Neural cell (in vitro differentiated cells): ENCODE data around the gene HOXC10. TPM values are rescaled to one million over a fixed set of nuclear protein-coding genes. Genes with fewer than 3 reads are reported as not detected.

ENCODE experiments used
- H2AFZ ChIP-seq: fragments of 200-600, 300-800 bp; sonication (generic), shearing (Covaris generic); 2 replicates; pipeline ENCODE4 v1.6.0; 2014; ENCODE audit warnings: low read depth, mild to moderate bottlenecking, antibody characterized with exemption, low read length, moderate library complexity
- H3F3A ChIP-seq: fragments of 200-600 bp; shearing (Covaris generic); 2 replicates; pipeline ENCODE4 v1.6.1; 2016; ENCODE audit warnings: mild to moderate bottlenecking, moderate library complexity, mixed read lengths, antibody characterized with exemption, low read length; ENCODE audit not compliant: insufficient read depth, poor library complexity, severe bottlenecking
- H3K27ac ChIP-seq: fragments of 200-600, 300-800 bp; sonication (generic), shearing (Covaris generic); 2 replicates; pipeline ENCODE4 v1.5.1; 2014; ENCODE audit warnings: mild to moderate bottlenecking, low read length, moderate library complexity
- H3K27me3 ChIP-seq: fragments of 300-800, 200-600 bp; sonication (generic), shearing (Covaris generic); 2 replicates; pipeline ENCODE4 v1.6.0; 2014; ENCODE audit warnings: mild to moderate bottlenecking, low read depth, low read length, moderate library complexity; ENCODE audit not compliant: insufficient read depth
- H3K36me3 ChIP-seq: fragments of 300-800, 200-600 bp; sonication (generic), shearing (Covaris generic); 2 replicates; pipeline ENCODE4 v1.5.1; 2014; ENCODE audit warnings: mild to moderate bottlenecking, antibody characterized with exemption, low read length, moderate library complexity; ENCODE audit not compliant: insufficient read depth
- H3K4me2 ChIP-seq: fragments of 300-800, 200-600 bp; sonication (generic), shearing (Covaris generic); 2 replicates; pipeline ENCODE4 v1.6.0; 2014; ENCODE audit warnings: mild to moderate bottlenecking, low read length
- H3K4me3 ChIP-seq: fragments of 300-800, 200-600 bp; sonication (generic), shearing (Covaris generic); 2 replicates; pipeline ENCODE4 v1.5.1; 2014; ENCODE audit warnings: mild to moderate bottlenecking, low read length, moderate library complexity
- H3K79me2 ChIP-seq: fragments of 200-600 bp; shearing (Covaris generic); replicated peaks from 2 replicates; pipeline ENCODE4 v1.6.0; 2014; ENCODE audit warnings: mild to moderate bottlenecking, low read length, moderate library complexity; ENCODE audit not compliant: insufficient read depth
- H3K9ac ChIP-seq: fragments of 300-800, 200-600 bp; sonication (generic), shearing (Covaris generic); 2 replicates; pipeline ENCODE4 v1.6.1; 2016; ENCODE audit warnings: mild to moderate bottlenecking, low read length, mixed read lengths
- H3K9me2 ChIP-seq: fragments of 200-600 bp; shearing (Covaris generic); 2 replicates; pipeline ENCODE4 v1.6.1; 2016; ENCODE audit warnings: mild to moderate bottlenecking, low read length, mixed read lengths; ENCODE audit not compliant: insufficient read depth
- H3K9me3 ChIP-seq: fragments of 200-600, 300-800 bp; sonication (generic), shearing (Covaris generic); 2 replicates; pipeline ENCODE4 v1.6.1; 2016; ENCODE audit warnings: mild to moderate bottlenecking, mixed run types, low read length, moderate library complexity, mixed read lengths
- H4K20me1 ChIP-seq: fragments of 200-600 bp; shearing (Covaris generic); 2 replicates; pipeline ENCODE4 v1.6.1; 2016; ENCODE audit warnings: mild to moderate bottlenecking, mixed run types; ENCODE audit not compliant: insufficient read depth
- CTCF ChIP-seq: fragments of 450-650 bp; IDR thresholded peaks from 2 replicates; pipeline ENCODE4 v1.5.1; 2014; ENCODE audit warnings: antibody characterized with exemption, mild to moderate bottlenecking, moderate library complexity; ENCODE audit not compliant: poor library complexity, severe bottlenecking
- EP300 ChIP-seq: fragments of 450-650 bp; conservative IDR thresholded peaks from 2 replicates; pipeline ENCODE4 v1.6.1; 2014; ENCODE audit warnings: antibody characterized with exemption, mild to moderate bottlenecking, moderate library complexity; ENCODE audit not compliant: poor library complexity, severe bottlenecking
- EZH2 ChIP-seq: fragments of 200-600, 300-800 bp; shearing (Covaris generic), sonication (generic); IDR thresholded peaks from 2 replicates; pipeline ENCODE4 v1.6.1; 2014; ENCODE audit warnings: antibody characterized with exemption, low read length, borderline replicate concordance, mild to moderate bottlenecking; ENCODE audit not compliant: insufficient read depth, poor library complexity, severe bottlenecking
- MXI1 ChIP-seq: fragments of 450-650 bp; conservative IDR thresholded peaks from 2 replicates; pipeline ENCODE4 v1.6.1; 2014; ENCODE audit warnings: antibody characterized with exemption, mild to moderate bottlenecking; ENCODE audit not compliant: poor library complexity, severe bottlenecking
- POLR2AphosphoS5 ChIP-seq: IDR thresholded peaks from 2 replicates; pipeline ENCODE4 v1.6.1; 2012
- RAD21 ChIP-seq: fragments of 450-650 bp; conservative IDR thresholded peaks from 2 replicates; pipeline ENCODE4 v1.6.1; 2014; ENCODE audit warnings: antibody characterized with exemption, mild to moderate bottlenecking, moderate library complexity
- REST ChIP-seq: IDR thresholded peaks from 2 replicates; pipeline ENCODE4 v1.6.1; 2012; ENCODE audit warnings: borderline replicate concordance
- SMC3 ChIP-seq: fragments of 450-650 bp; conservative IDR thresholded peaks from 2 replicates; pipeline ENCODE4 v1.6.1; 2014; ENCODE audit warnings: antibody characterized with exemption, mild to moderate bottlenecking, moderate library complexity; ENCODE audit not compliant: poor library complexity
- TAF1 ChIP-seq: IDR thresholded peaks from 2 replicates; pipeline ENCODE4 v1.6.1; 2012; ENCODE audit warnings: low read depth
- polyA plus RNA-seq: library from polyadenylated mRNA; depleted of rRNA; stranded (reverse); fragments of >200 nt; gene quantifications from 2 replicates; pipeline ENCODE4 v1.2.3, GENCODE V29; 2014

Gene HOXC10
- polyA plus RNA-seq, 1 donor from 2014 or later = not detected

GRCh38 chr12:54024581-54025305 is 39.8 kb downstream of the HOXC10 start:
- no peak for TF ChIP-seq SMC3
- TF ChIP-seq POLR2AphosphoS5 = no peak
- no peak for TF ChIP-seq MXI1
- TF ChIP-seq RAD21 = no peak
- no peak for TF ChIP-seq REST
- TF ChIP-seq TAF1 = no peak
- TF ChIP-seq EZH2 = no peak
- TF ChIP-seq EP300 = no peak
- no peak for TF ChIP-seq CTCF
- no peaks in the 10 kb centered on the region for H3F3A ChIP-seq
- no peaks in the 10 kb centered on the region for H3K9me2 ChIP-seq
- H3K27me3 ChIP-seq = peaks cover 99% of the 10 kb centered on the region
- H3K9me3 ChIP-seq = no peaks in the 10 kb centered on the region
- no peak overlapping the region for H3K4me3 ChIP-seq
- H2AFZ ChIP-seq = no peak overlapping the region
- no peak overlapping the region for H3K9ac ChIP-seq
- no peaks in the 10 kb centered on the region for H3K36me3 ChIP-seq
- no peak overlapping the region for H3K27ac ChIP-seq
- no peak overlapping the region for H3K4me2 ChIP-seq
- H3K79me2 ChIP-seq = no peaks in the 10 kb centered on the region
- H4K20me1 ChIP-seq = no peaks in the 10 kb centered on the region

- Histone ChIP-seq H3K4me3 (no peak overlapping the region), H4K20me1 (no peaks in the 10 kb centered on the region), H3K9ac (no peak overlapping the region), H3K4me2 (no peak overlapping the region), H3K9me2 (no peaks in the 10 kb centered on the region), H2AFZ (no peak overlapping the region), H3K79me2 (no peaks in the 10 kb centered on the region), H3F3A (no peaks in the 10 kb centered on the region), H3K27me3 (peaks cover 99% of the 10 kb centered on the region), H3K9me3 (no peaks in the 10 kb centered on the region), H3K27ac (no peak overlapping the region), H3K36me3 (no peaks in the 10 kb centered on the region)
- TF ChIP-seq CTCF = no peak
- no peak for TF ChIP-seq POLR2AphosphoS5
- TF ChIP-seq RAD21 = no peak
Measured at GRCh38 chr12:54025499-54026405, 40.8 kb downstream of the HOXC10 start.
